Thyroid gland (tissue), 4 donors: ENCODE measurements around the gene ZBTB7B. TPM values are rescaled to one million over a fixed set of nuclear protein-coding genes. Genes with fewer than 3 reads are reported as not detected.
A peak's percentile ranks its signal among the peaks of the same experiment; 100 is the strongest.

Experiments used
- DNase-seq, 2 donors: peaks; one replicate each; pipeline ENCODE4 v3.0.0-alpha.2; 2019
- H3K27ac ChIP-seq, 3 donors: fragments of 200-600 bp; sonication (generic); 1 replicate in 2 of 3; 2 replicates in 1 of 3; pipeline ENCODE4 v1.5.1; 2016 to 2019; ENCODE audit warnings: mild to moderate bottlenecking in 1 of 3, moderate library complexity in 1 of 3
- H3K27me3 ChIP-seq: fragments of 200-600 bp; sonication (generic); one replicate; pipeline ENCODE4 v1.5.1; 2019
- H3K36me3 ChIP-seq, 2 donors: fragments of 200-600 bp; sonication (generic); one replicate each; pipeline ENCODE4 v1.5.1; 2016 to 2019
- H3K4me1 ChIP-seq, 2 donors: fragments of 200-600 bp; sonication (generic); one replicate each; pipeline ENCODE4 v1.5.1; 2017 to 2019
- H3K4me3 ChIP-seq, 3 donors: fragments of 200-600 bp; sonication (generic); replicated peaks in 1 of 3; 1 replicate in 2 of 3; 2 replicates in 1 of 3; pipeline ENCODE4 v1.5.1; 2016; ENCODE audit warnings: mild to moderate bottlenecking in 1 of 3
- H3K9me3 ChIP-seq: fragments of 200-600 bp; sonication (generic); one replicate; pipeline ENCODE4 v1.5.1; 2017
- POLR2A ChIP-seq, 2 donors: fragments of 450-650 bp; IDR thresholded peaks; one replicate each; pipeline ENCODE4 v1.6.1; 2017; ENCODE audit warnings: antibody characterized with exemption in 2 of 2, mild to moderate bottlenecking in 2 of 2, moderate library complexity in 1 of 2
- WGBS, 2 donors: methylation state at CpG; one replicate each; pipeline ENCODE4 v1.1.5; 2017; 5-methylcytosine and 5-hydroxymethylcytosine counted together
- intact Hi-C: fragments of 100-400 bp; cut with DNase I; formaldehyde crosslinking; loops from one replicate; pipeline ENCODE4 v1.15.1; 2023
- total RNA-seq, 4 donors: library from RNA; depleted of rRNA; stranded (reverse); fragments of >200 nt; gene quantifications; one replicate each; pipeline ENCODE4 v1.2.3, GENCODE V29; 2016
- TF ChIP-seq, protein P1 (sequence below), 6 experiments: fragments of 200-600 bp in 3 of 6; fragments of 450-650 bp in 3 of 6; sonication (generic) in 3 of 6; IDR thresholded peaks; one replicate each; pipeline ENCODE4 v1.5.1; 2016 to 2019; ENCODE audit warnings: antibody characterized with exemption in 6 of 6, mild to moderate bottlenecking in 2 of 6, inconsistent platforms in 1 of 6, moderate library complexity in 1 of 6

The ZBTB7B gene
- total RNA-seq, 4 donors from 2014 or later = 35.7 to 89.8 (median 47.3) TPM

DNA sequence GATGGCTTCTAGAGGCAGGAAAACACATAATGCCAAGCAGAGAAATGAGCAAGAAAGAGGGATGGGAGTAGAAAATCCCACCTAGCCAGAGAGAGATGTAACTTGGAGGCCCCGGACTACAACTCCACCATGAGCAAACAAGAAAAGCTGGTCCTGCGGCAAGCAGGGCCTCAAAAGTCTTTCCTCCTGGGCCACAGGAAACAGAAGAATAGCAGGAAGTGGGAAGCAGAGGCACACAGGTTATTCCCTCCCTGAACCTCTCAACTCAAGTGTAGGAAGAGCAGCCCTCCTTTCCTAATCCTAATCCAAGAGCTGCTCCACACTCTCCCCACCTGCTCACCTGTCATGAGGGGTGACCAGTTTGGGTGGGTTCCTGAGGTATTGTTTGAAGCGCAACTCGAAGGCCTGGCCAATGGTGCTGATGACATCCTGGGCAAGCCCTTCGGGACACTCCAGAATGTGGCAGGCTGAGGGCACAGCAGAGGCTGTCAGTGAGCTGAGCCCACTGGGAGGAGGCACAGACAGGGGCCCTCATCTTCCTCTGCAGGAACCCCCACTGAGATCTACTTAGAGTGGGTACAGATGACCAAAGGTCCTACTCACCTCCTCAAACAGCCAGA lies 35.2 kb upstream of the ZBTB7B start:
- Histone ChIP-seq H3K9me3 (no peaks in the 10 kb centered on the region), H3K4me3 (no peak overlapping the region), H3K36me3 (peaks cover 26 to 31% of the 10 kb centered on the region in 2 donors), H3K4me1 (peaks cover 36 to 54% of the 10 kb centered on the region in 2 donors), H3K27me3 (no peaks in the 10 kb centered on the region), H3K27ac (peak overlapping the region in 2 of 3 donors; percentile 36 to 95)
- intact Hi-C loops = no loop called here
- no peak for TF ChIP-seq POLR2A (IDR thresholded peaks at IDR 0.05)
- TF ChIP-seq, protein P1, sequence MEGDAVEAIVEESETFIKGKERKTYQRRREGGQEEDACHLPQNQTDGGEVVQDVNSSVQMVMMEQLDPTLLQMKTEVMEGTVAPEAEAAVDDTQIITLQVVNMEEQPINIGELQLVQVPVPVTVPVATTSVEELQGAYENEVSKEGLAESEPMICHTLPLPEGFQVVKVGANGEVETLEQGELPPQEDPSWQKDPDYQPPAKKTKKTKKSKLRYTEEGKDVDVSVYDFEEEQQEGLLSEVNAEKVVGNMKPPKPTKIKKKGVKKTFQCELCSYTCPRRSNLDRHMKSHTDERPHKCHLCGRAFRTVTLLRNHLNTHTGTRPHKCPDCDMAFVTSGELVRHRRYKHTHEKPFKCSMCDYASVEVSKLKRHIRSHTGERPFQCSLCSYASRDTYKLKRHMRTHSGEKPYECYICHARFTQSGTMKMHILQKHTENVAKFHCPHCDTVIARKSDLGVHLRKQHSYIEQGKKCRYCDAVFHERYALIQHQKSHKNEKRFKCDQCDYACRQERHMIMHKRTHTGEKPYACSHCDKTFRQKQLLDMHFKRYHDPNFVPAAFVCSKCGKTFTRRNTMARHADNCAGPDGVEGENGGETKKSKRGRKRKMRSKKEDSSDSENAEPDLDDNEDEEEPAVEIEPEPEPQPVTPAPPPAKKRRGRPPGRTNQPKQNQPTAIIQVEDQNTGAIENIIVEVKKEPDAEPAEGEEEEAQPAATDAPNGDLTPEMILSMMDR (IDR thresholded peaks at IDR 0.05) = no peak
- WGBS, 2 donors = 77 to 89% methylated on average over 4 to 5 of the region's 5 CpGs
- no peak for DNase-seq

DNA sequence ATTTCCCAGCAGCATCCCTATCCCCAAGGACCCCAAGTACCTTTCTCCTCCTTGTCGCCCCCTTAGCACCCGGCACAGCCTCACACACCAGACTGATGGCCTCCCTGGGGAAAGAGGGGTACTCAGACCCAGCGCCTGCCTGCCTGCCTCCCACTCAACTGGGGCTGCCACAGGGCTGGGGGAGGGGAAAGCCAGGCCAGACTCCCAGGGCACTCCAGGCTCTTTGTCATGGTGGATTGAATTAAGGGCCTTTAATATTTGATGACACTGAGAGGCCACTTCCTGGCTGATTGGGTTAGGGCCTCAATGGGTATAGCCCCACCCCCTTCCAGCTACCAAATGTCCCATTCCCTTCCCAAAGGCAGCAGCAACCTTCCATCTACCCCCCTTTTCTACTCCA lies 33.9 kb upstream of the ZBTB7B start:
- Histone ChIP-seq H3K36me3 (peaks cover 23 to 31% of the 10 kb centered on the region in 2 donors), H3K27me3 (no peaks in the 10 kb centered on the region), H3K4me3 (no peak overlapping the region), H3K27ac (peak overlapping the region in 2 of 3 donors; percentile 95 to 98), H3K9me3 (no peaks in the 10 kb centered on the region), H3K4me1 (peaks cover 37 to 51% of the 10 kb centered on the region in 2 donors)
- 78 to 87% methylated on average over 3 of the region's 3 CpGs for WGBS, 2 donors
- intact Hi-C loops = no loop called here
- no peak for DNase-seq
- no peak for TF ChIP-seq POLR2A (IDR thresholded peaks at IDR 0.05)
- TF ChIP-seq, protein P1 (IDR thresholded peaks at IDR 0.05) = no peak

DNA sequence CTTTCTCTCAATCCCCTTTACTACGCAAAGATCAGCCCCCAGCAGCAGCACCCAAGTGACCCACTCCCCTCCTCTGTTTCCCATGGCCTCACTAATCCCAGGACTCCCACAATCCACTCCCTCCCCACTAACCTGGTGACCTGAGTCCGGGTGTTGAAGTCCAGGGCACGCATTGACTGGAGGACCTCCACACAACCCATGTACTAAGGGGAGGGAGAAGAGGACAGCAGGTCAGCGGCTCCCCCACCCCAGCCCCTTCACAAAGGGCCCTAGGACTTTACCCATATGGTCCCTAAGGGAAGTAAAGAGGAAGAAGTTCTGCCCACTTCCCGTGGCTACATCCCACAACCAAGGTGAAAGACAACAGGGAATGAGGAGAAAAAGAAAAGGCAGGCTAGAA lies 33.4 kb upstream of the ZBTB7B start:
- Histone ChIP-seq H3K4me3 (no peak overlapping the region), H3K9me3 (no peaks in the 10 kb centered on the region), H3K4me1 (peaks cover 37 to 51% of the 10 kb centered on the region in 2 donors), H3K27ac (peak overlapping the region; percentile 46 to 98 (median 95)), H3K36me3 (peaks cover 22 to 31% of the 10 kb centered on the region in 2 donors), H3K27me3 (no peaks in the 10 kb centered on the region)
- intact Hi-C loops = no loop called here
- TF ChIP-seq, protein P1 (IDR thresholded peaks at IDR 0.05) = no peak
- TF ChIP-seq POLR2A (IDR thresholded peaks at IDR 0.05) = no peak
- DNase-seq = no peak
- 58 to 65% methylated on average over 5 of the region's 5 CpGs for WGBS, 2 donors

- H3K27me3 ChIP-seq = no peaks in the 10 kb centered on the region
- H3K9me3 ChIP-seq = no peaks in the 10 kb centered on the region
- peak; percentile 63 for DNase-seq
- intact Hi-C loops = loop anchor here (5.0 kb wide), 1 partner anchor 82 kb away; the partner anchor contains the start of gene ADAM15
- H3K27ac ChIP-seq = peak overlapping the region; percentile 95 to 99 (median 98)
- 30 to 32% methylated on average over 19 to 22 of the region's 22 CpGs for WGBS, 2 donors
- TF ChIP-seq, protein P1 (IDR thresholded peaks at IDR 0.05) = no peak
- TF ChIP-seq POLR2A (IDR thresholded peaks at IDR 0.05) = no peak
- H3K36me3 ChIP-seq = peaks cover 22 to 31% of the 10 kb centered on the region in 2 donors
- H3K4me3 ChIP-seq = peak overlapping the region in 2 of 3 donors; percentile 23 to 38
- peaks cover 37 to 51% of the 10 kb centered on the region in 2 donors for H3K4me1 ChIP-seq
Measured at GRCh38 chr1:154969860-154970452, 32.6 kb upstream of the ZBTB7B start.
